HCT116 (cell line): Measurements from ENCODE around the gene ATG16L1. TPM values are rescaled to one million over a fixed set of nuclear protein-coding genes. Genes with fewer than 3 reads are reported as not detected.

Experiments
- ATAC-seq: fragments of 200-7000 bp; cut with Tn5 transposase; 2 replicates; pipeline ENCODE4 v1.9.1; 2020; ENCODE audit warnings: mild to moderate bottlenecking, moderate library complexity
- BruUV-seq: library from RNA; stranded (reverse); fragments of 400-500 nt; replicated peaks from 2 replicates; lab custom pipeline; 2021; lab: Mats Ljungman, UMichigan
- CTCF ChIA-PET: fragments of 300-600 bp; sonication (Branson Sonifier 250); formaldehyde crosslinking; loops from one replicate; lab custom pipeline; 2021; ENCODE audit warnings: antibody characterized with exemption; lab: Charles Lee
- POLR2A ChIA-PET: fragments of 300-600, 350-600 bp; sonication (Branson Sonifier 250); formaldehyde crosslinking; loops from one replicate; lab custom pipeline; 2021; ENCODE audit warnings: antibody characterized with exemption; lab: Charles Lee
- RAD21 ChIA-PET, 2 experiments: fragments of 300-600 bp; sonication (Branson Sonifier 250); formaldehyde crosslinking; loops; one replicate each; lab custom pipeline; 2023; ENCODE audit warnings: low total read pairs in 2 of 2; ENCODE audit not compliant: uncharacterized antibody in 2 of 2, unreplicated experiment in 2 of 2, low non-redundant PET in 1 of 2; lab: Charles Lee
- DNase-seq: peaks from one replicate; pipeline ENCODE4 v3.0.0-alpha.2; 2010; ENCODE audit warnings: low read depth, low spot score
- H2AFZ ChIP-seq: fragments of 200-600 bp; shearing (Covaris generic), sonication (generic); 2 replicates; pipeline ENCODE4 v1.6.1; 2017; ENCODE audit warnings: low read depth, mixed run types, mixed read lengths, antibody characterized with exemption, low read length; ENCODE audit not compliant: poor library complexity, severe bottlenecking
- H3K27ac ChIP-seq: 2 replicates; pipeline ENCODE4 v1.5.1; 2012; ENCODE audit warnings: low read depth, low read length
- H3K27me3 ChIP-seq: fragments of 200-600 bp; sonication (generic); 2 replicates; pipeline ENCODE4 v1.6.1; 2016; ENCODE audit warnings: mixed run types, low read length, mixed read lengths; ENCODE audit not compliant: insufficient read depth
- H3K36me3 ChIP-seq, 2 experiments: fragments of 200-500 bp in 1 of 2; fragments of 200-600 bp in 1 of 2; sonication (Bioruptor generic) in 1 of 2; sonication (generic) in 1 of 2; 2 replicates each; pipeline versions ENCODE4 v1.5.1 to v1.6.1; 2014 to 2016; ENCODE audit warnings: low read length in 2 of 2, inconsistent platforms in 1 of 2, mixed read lengths in 1 of 2, mixed run types in 1 of 2; ENCODE audit not compliant: insufficient read depth in 2 of 2, control insufficient read depth in 1 of 2
- H3K4me1 ChIP-seq, 2 experiments: fragments of 200-600 bp in 1 of 2; sonication (generic) in 1 of 2; 2 replicates each; pipeline versions ENCODE4 v1.5.1 to v1.6.1; 2012 to 2017; ENCODE audit warnings: low read length in 2 of 2, inconsistent platforms in 1 of 2, mild to moderate bottlenecking in 1 of 2, mixed read lengths in 1 of 2, mixed run types in 1 of 2, moderate library complexity in 1 of 2; ENCODE audit not compliant: insufficient read depth in 2 of 2, control insufficient read depth in 1 of 2
- H3K4me2 ChIP-seq: fragments of 200-600 bp; sonication (generic); 2 replicates; pipeline ENCODE4 v1.6.1; 2017; ENCODE audit warnings: mixed run types, low read length, mixed read lengths
- H3K4me3 ChIP-seq, 2 experiments: fragments of 200-600 bp in 1 of 2; sonication (generic) in 1 of 2; replicated peaks in 1 of 2; 2 replicates each; pipeline ENCODE4 v1.5.1; 2011 to 2016; ENCODE audit warnings: low read length in 2 of 2, control low read depth in 1 of 2, low read depth in 1 of 2, mild to moderate bottlenecking in 1 of 2, mixed read lengths in 1 of 2, mixed run types in 1 of 2
- H3K79me2 ChIP-seq: fragments of 200-600 bp; sonication (generic); 2 replicates; pipeline ENCODE4 v1.6.1; 2017; ENCODE audit warnings: mild to moderate bottlenecking, mixed run types, low read length, moderate library complexity, mixed read lengths; ENCODE audit not compliant: insufficient read depth
- H3K9ac ChIP-seq: fragments of 200-600 bp; sonication (generic); 2 replicates; pipeline ENCODE4 v1.6.1; 2016; ENCODE audit warnings: low read length, mixed read lengths
- H3K9me2 ChIP-seq: fragments of 200-600 bp; sonication (generic), shearing (Covaris generic); 2 replicates; pipeline ENCODE4 v1.6.1; 2017; ENCODE audit warnings: mixed run types, mild to moderate bottlenecking, moderate library complexity; ENCODE audit not compliant: insufficient read depth
- H3K9me3 ChIP-seq, 2 experiments: fragments of 200-500 bp in 1 of 2; fragments of 200-600 bp in 1 of 2; sonication (Bioruptor generic) in 1 of 2; sonication (generic) in 1 of 2; 2 replicates each; pipeline ENCODE4 v1.6.1; 2014 to 2017; ENCODE audit warnings: low read length in 2 of 2, mixed read lengths in 2 of 2, inconsistent platforms in 1 of 2, low read depth in 1 of 2, mild to moderate bottlenecking in 1 of 2, mixed run types in 1 of 2, moderate library complexity in 1 of 2; ENCODE audit not compliant: control insufficient read depth in 1 of 2, insufficient read depth in 1 of 2
- H4K20me1 ChIP-seq: fragments of 200-600 bp; sonication (generic), shearing (Covaris generic); 2 replicates; pipeline ENCODE4 v1.6.1; 2017; ENCODE audit warnings: mixed run types, mild to moderate bottlenecking, moderate library complexity; ENCODE audit not compliant: insufficient read depth
- CBX3 ChIP-seq: IDR thresholded peaks from 2 replicates; pipeline ENCODE4 v1.6.1; 2012; ENCODE audit warnings: low read depth
- CEBPB ChIP-seq: IDR thresholded peaks from 2 replicates; pipeline ENCODE4 v1.6.1; 2012; ENCODE audit warnings: low read depth
- EZH2 ChIP-seq: fragments of 200-600 bp; sonication (generic); IDR thresholded peaks from 2 replicates; pipeline ENCODE4 v1.6.1; 2017; ENCODE audit warnings: antibody characterized with exemption, mixed run types
- POLR2AphosphoS5 ChIP-seq: IDR thresholded peaks from 2 replicates; pipeline ENCODE4 v1.6.1; 2011; ENCODE audit warnings: mild to moderate bottlenecking, low read depth, low read length, moderate library complexity
- SRF ChIP-seq: IDR thresholded peaks from 2 replicates; pipeline ENCODE4 v1.6.1; 2012; ENCODE audit warnings: low read depth
- TCF7L2 ChIP-seq: IDR thresholded peaks from 2 replicates; pipeline ENCODE4 v1.7.0; 2011; ENCODE audit warnings: borderline replicate concordance, inconsistent platforms; ENCODE audit not compliant: insufficient read depth, insufficient read length; ENCODE audit errors: extremely low read depth
- YY1 ChIP-seq: IDR thresholded peaks from 2 replicates; pipeline ENCODE4 v1.6.1; 2011; ENCODE audit warnings: low read length, low read depth, moderate library complexity, mild to moderate bottlenecking; ENCODE audit not compliant: insufficient replicate concordance; ENCODE audit errors: extremely low read depth
- ZFX ChIP-seq: fragments of 450-650 bp; IDR thresholded peaks from 2 replicates; pipeline ENCODE4 v1.6.1; 2017
- intact Hi-C: fragments of 100-400 bp; cut with micrococcal nuclease; formaldehyde crosslinking; loops from 2 replicates; pipeline ENCODE4 v1.10.0; 2022
- total RNA-seq: library from RNA; stranded (reverse); gene quantifications from one replicate; pipeline ENCODE4 v1.2.1, GENCODE V29; 2021; ENCODE audit not compliant: unreplicated experiment
- TF ChIP-seq, protein P1 (sequence below): IDR thresholded peaks from 2 replicates; pipeline ENCODE4 v1.6.1; 2012
- TF ChIP-seq, protein P2 (sequence below), 3 experiments: fragments of 200-600 bp in 1 of 3; sonication (generic) in 1 of 3; IDR thresholded peaks in 2 of 3; conservative IDR thresholded peaks in 1 of 3; 2 replicates each; pipeline ENCODE4 v1.5.1; 2012 to 2017; ENCODE audit warnings: low read depth in 2 of 3, low read length in 2 of 3, antibody characterized with exemption in 1 of 3, borderline replicate concordance in 1 of 3, control low read depth in 1 of 3, mild to moderate bottlenecking in 1 of 3, mixed read lengths in 1 of 3, mixed run types in 1 of 3, moderate library complexity in 1 of 3; ENCODE audit not compliant: insufficient read depth in 1 of 3
- TF ChIP-seq, protein P3 (sequence below): IDR thresholded peaks from 2 replicates; pipeline ENCODE4 v1.6.1; 2012; ENCODE audit warnings: low read depth

The ATG16L1 gene
- total RNA-seq, 1 experiment from 2014 or later: 43.4 TPM

DNA sequence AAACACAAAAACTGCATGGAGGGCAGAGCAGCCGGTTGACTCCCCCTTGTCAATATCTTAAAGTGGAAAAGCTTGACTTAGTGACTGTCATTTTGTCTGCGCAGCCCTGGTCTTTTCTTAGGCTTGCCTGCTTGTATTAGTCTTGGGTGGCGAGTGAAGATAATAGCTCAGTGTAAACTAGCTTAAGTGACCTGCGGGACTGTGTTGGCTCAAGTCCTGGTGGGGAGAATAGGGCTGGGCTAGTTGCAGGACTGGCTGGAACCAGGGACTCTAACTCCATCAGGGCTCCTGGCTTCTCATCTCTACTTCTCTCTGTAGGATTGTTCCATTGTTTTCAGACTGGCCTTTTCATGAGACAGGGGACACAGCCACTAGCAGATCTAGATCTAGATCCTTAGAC is 8.1 kb upstream of the ATG16L1 start:
- H3K4me3 ChIP-seq: no peak overlapping the region
- CTCF ChIA-PET: no interaction called here
- H3K4me2 ChIP-seq: no peak overlapping the region
- RAD21 ChIA-PET: no interaction called here
- POLR2A ChIA-PET: no interaction called here
- no peak for DNase-seq
- no TSS peak for BruUV-seq
- H3K27me3 ChIP-seq: no peaks in the 10 kb centered on the region
- H3K9me3 ChIP-seq: no peaks in the 10 kb centered on the region
- intact Hi-C loops: no loop called here
- TF ChIP-seq YY1 (no peak), EZH2 (no peak), SRF (no peak), POLR2AphosphoS5 (no peak), CBX3 (no peak), TCF7L2 (no peak), CEBPB (no peak), ZFX (no peak)
- TF ChIP-seq, protein P1, sequence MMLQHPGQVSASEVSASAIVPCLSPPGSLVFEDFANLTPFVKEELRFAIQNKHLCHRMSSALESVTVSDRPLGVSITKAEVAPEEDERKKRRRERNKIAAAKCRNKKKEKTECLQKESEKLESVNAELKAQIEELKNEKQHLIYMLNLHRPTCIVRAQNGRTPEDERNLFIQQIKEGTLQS: no peak
- TF ChIP-seq, protein P2, sequence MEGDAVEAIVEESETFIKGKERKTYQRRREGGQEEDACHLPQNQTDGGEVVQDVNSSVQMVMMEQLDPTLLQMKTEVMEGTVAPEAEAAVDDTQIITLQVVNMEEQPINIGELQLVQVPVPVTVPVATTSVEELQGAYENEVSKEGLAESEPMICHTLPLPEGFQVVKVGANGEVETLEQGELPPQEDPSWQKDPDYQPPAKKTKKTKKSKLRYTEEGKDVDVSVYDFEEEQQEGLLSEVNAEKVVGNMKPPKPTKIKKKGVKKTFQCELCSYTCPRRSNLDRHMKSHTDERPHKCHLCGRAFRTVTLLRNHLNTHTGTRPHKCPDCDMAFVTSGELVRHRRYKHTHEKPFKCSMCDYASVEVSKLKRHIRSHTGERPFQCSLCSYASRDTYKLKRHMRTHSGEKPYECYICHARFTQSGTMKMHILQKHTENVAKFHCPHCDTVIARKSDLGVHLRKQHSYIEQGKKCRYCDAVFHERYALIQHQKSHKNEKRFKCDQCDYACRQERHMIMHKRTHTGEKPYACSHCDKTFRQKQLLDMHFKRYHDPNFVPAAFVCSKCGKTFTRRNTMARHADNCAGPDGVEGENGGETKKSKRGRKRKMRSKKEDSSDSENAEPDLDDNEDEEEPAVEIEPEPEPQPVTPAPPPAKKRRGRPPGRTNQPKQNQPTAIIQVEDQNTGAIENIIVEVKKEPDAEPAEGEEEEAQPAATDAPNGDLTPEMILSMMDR (IDR thresholded peaks at IDR 0.05 in 2 of 3, conservative IDR thresholded peaks at IDR 0.05 in 1 of 3; ENCODE audit: borderline replicate concordance in 1 of 3, insufficient read depth in 1 of 3, low read depth in 2 of 3, low read length in 2 of 3): no peak
- TF ChIP-seq, protein P3, sequence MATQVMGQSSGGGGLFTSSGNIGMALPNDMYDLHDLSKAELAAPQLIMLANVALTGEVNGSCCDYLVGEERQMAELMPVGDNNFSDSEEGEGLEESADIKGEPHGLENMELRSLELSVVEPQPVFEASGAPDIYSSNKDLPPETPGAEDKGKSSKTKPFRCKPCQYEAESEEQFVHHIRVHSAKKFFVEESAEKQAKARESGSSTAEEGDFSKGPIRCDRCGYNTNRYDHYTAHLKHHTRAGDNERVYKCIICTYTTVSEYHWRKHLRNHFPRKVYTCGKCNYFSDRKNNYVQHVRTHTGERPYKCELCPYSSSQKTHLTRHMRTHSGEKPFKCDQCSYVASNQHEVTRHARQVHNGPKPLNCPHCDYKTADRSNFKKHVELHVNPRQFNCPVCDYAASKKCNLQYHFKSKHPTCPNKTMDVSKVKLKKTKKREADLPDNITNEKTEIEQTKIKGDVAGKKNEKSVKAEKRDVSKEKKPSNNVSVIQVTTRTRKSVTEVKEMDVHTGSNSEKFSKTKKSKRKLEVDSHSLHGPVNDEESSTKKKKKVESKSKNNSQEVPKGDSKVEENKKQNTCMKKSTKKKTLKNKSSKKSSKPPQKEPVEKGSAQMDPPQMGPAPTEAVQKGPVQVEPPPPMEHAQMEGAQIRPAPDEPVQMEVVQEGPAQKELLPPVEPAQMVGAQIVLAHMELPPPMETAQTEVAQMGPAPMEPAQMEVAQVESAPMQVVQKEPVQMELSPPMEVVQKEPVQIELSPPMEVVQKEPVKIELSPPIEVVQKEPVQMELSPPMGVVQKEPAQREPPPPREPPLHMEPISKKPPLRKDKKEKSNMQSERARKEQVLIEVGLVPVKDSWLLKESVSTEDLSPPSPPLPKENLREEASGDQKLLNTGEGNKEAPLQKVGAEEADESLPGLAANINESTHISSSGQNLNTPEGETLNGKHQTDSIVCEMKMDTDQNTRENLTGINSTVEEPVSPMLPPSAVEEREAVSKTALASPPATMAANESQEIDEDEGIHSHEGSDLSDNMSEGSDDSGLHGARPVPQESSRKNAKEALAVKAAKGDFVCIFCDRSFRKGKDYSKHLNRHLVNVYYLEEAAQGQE: no peak
- TF ChIP-seq, all 23 proteins: peak for 0
- Histone ChIP-seq H3K9ac (no peak overlapping the region), H2AFZ (no peak overlapping the region), H3K27ac (no peak overlapping the region), H3K4me1 (peaks cover 30 to 53% of the 10 kb centered on the region in 2 experiments), H3K9me2 (no peaks in the 10 kb centered on the region), H3K36me3 (no peaks in the 10 kb centered on the region), H3K79me2 (no peaks in the 10 kb centered on the region), H4K20me1 (no peaks in the 10 kb centered on the region)
- no peak for ATAC-seq
